AG04449 (cell line): ENCODE measurements around the gene NRG3.

Source experiments
- CTCF ChIA-PET: fragments of 350-600 bp; formaldehyde crosslinking; extraction: SDS; loops from one replicate; lab custom pipeline; 2021; ENCODE audit warnings: antibody characterized with exemption; lab: Yijun Ruan, JAX
- POLR2A ChIA-PET: fragments of 400-600, 350-600 bp; formaldehyde crosslinking; extraction: SDS; loops from one replicate; lab custom pipeline; 2020; ENCODE audit warnings: antibody characterized with exemption, inconsistent platforms; lab: Yijun Ruan, JAX
- DNase-seq: peaks from one replicate; pipeline ENCODE4 v3.0.0-alpha.2; 2010; ENCODE audit warnings: low read depth, low spot score
- H3K4me3 ChIP-seq: 2 replicates; pipeline ENCODE4 v1.5.1; 2011; ENCODE audit warnings: low read depth, mild to moderate bottlenecking, control low read depth, low read length
- CTCF ChIP-seq: IDR thresholded peaks from one replicate; pipeline ENCODE4 v1.5.1; 2011; ENCODE audit warnings: mild to moderate bottlenecking, moderate library complexity, low read length, control low read depth, inconsistent platforms; ENCODE audit not compliant: insufficient read depth; ENCODE audit errors: missing control alignments

NRG3 gene

GRCh38 chr10:82194419-82194818 is 319.4 kb downstream of the NRG3 start:
- ChIA-PET CTCF (no interaction called here), POLR2A (no interaction called here)
- no peak overlapping the region for H3K4me3 ChIP-seq
- TF ChIP-seq CTCF, result no peak
- DNase-seq, result no peak

DNA sequence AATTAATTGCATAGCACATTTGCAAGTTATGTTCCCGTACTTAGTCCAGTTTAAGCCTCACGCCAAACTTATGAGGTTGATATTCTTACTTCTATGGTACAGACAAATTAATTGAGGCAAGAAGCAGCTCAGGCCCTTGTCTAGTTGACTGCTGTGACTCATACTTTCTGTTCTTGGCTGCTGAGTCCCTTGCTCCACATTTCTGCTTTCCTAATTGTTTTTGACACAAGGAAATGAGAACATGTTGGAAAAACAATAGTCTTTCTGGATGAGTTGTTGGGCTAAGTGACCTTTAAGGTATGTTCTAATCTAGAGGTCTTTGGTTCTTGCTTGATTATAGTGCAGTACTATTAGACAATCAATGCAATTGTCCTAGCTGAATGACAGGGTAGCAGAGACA is 331.8 kb downstream of the NRG3 start:
- H3K4me3 ChIP-seq, result no peak overlapping the region
- no peak for TF ChIP-seq CTCF
- ChIA-PET POLR2A (no interaction called here), CTCF (no interaction called here)
- no peak for DNase-seq

GRCh38 chr10:82208726-82209125 is 333.7 kb downstream of the NRG3 start:
- no peak for TF ChIP-seq CTCF
- ChIA-PET POLR2A (no interaction called here), CTCF (no interaction called here)
- no peak for DNase-seq
- no peak overlapping the region for H3K4me3 ChIP-seq

- no peak for TF ChIP-seq CTCF
- ChIA-PET CTCF (no interaction called here), POLR2A (no interaction called here)
- no peak for DNase-seq
- H3K4me3 ChIP-seq, result no peak overlapping the region
These were observed 335.3 kb downstream of the NRG3 start for GRCh38 chr10:82210331-82210730.

DNA sequence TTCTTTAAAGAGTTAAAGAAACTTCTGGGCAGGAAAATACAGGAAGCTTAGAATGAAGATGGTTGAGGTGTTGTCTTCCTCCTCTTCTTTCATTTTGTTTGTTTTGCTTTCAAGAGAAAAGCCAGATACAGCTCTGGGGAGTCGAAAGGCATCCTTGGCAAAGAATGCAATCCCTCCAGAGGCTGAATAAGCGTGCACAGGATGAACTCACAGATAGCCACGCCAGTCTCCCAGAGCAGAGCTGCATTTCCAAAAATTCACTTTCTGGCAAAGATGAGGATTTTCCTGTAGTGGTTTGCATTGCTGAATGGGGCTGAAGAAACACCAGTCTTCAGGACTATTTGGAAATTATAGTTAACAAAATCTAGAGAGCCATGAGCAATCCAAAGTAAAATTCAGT is 336.4 kb downstream of the NRG3 start:
- POLR2A ChIA-PET, result no interaction called here
- CTCF ChIA-PET, result no interaction called here
- DNase-seq, result no peak
- H3K4me3 ChIP-seq, result no peak overlapping the region
- TF ChIP-seq CTCF, result no peak

GRCh38 chr10:82212753-82213152 is 337.8 kb downstream of the NRG3 start:
- no peak for TF ChIP-seq CTCF
- H3K4me3 ChIP-seq, result no peak overlapping the region
- CTCF ChIA-PET, result no interaction called here
- POLR2A ChIA-PET, result no interaction called here
- DNase-seq, result no peak

GRCh38 chr10:82213784-82214183 is 338.8 kb downstream of the NRG3 start:
- TF ChIP-seq CTCF, result no peak
- ChIA-PET POLR2A (no interaction called here), CTCF (no interaction called here)
- H3K4me3 ChIP-seq, result no peak overlapping the region
- DNase-seq, result no peak
